NCI-H2171 treated with DMSO at 0.1 percent for 48 hours (cell line): ENCODE measurements around the gene PHF21A.

Experiments used
- DNase-seq: peaks from one replicate; lab custom pipeline; 2025; lab: John Stamatoyannopoulos, UW

PHF21A gene

DNA sequence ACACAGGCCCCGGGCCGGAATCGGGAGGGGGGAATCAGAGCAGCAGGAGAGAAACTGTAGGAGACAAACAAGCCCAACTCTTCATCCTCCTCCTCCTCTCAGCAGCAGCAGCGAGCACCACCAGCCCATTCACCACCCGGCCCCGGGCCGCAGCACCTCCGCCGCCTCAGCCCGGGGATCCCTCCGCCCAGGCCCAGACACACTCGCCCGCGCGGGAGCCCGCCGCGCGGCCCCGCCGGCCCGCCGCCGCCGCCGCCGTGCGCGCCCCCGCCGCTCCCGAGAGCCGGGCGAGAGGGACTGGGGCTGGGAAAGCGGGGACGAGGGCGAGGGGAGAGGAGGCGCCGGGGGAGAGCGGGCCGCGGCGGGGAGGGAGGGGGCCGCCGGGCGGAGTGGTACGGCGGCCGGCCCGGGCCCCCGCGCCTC, at the start of gene PHF21A:
PHF21A (minus strand) TSS at position 154 of the 423 bp plus-strand sequence. CDS start 37,235 bp downstream, outside the sequence.
- DNase-seq = peak; percentile 88

DNA sequence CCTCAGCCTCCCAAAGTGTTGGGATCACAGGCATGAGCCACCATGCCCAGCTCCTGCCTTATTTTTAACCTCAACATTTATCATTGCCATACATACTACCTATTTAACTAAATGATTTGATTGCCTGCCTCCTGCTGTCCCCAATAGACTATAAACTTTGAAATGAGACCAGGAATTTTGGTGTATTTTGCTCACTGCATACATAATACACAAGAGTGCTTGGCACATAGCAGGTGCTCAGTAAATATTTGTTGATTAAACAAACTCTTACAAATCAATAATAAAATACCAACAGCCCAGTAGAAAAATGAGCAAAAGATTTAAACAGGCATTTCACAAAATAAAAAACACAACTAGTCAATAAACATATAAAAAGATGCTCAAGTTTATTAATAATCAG, 49.5 kb upstream of the PHF21A start:
- no peak for DNase-seq

DNA sequence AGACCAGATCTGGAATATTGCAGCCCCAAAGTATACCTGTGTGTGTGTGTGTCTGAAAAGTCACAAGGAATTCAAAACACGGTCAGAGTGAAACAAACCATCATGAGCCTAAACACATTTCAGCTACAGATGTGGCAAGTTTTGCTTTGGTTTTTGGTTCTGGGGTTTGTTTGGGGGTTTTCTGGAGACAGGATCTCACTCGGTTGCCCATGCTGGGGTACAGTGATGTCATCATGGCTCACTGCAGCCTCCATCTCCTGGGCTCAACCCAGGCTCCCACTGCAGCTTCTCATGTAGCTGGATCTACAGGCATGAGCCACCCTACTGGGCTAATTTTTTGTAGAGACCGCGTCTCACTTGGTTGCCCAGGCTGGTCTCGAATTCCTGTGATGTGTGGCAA, 41.4 kb upstream of the PHF21A start:
- DNase-seq = no peak

DNA sequence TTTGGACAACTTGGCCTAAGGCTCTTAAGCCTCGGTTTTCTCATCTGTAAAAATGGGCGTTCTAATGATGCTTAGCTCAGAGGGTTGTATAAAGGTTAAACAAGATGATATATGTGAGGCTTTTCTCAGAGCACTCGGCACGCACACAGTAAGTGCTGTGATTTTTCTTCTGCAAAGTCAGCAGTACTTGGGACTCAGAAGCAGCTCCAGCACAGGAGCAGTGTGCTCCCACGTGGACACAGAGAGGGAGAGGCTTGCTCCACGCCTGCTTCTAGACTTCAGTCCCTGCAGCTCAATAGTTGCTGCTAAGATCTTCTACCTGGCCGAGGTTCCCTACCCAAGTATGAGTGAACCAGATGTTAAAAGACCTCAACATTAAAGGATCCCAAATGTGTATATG, 39.9 kb upstream of the PHF21A start:
- no peak for DNase-seq

DNA sequence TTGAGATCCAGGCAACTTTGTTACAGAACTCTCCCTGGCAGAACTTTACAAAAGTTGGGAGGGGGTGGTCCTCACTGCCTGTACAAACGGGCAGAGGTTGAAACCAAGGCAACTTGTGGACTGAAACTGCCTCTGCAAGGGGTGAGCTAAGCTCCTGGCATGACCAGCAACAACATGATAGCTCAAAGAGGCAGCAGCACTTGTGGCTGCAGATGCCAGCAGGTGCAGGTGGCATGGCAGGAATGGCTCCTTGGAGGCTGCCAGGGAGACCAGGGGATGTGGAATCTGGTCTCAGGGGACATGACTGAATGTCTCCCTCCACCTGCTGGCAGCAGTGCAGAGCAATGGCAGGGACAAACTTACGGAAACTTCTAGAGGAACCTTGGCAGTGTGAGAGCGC, 38.8 kb upstream of the PHF21A start:
- DNase-seq = peak; percentile 27

DNA sequence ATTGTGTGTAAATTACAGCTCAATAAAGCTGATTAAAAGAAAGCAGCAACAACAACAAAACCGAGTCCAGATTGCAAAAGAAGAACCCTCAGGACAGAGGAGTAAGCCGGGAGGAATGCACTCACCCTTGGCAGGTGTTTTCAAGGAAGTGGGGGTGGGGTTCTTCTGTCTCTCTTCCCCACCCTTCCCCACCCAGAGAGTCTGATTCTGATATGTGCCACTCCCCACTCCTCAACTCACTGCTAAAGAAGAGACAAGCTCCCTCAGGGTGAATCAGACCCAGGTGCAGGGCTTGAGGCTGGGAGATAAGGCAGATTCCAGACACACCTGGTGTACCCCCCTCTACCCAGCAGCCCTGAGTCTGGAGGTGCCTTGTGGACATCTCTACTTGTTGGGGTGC, 38.4 kb upstream of the PHF21A start:
- DNase-seq = no peak

DNA sequence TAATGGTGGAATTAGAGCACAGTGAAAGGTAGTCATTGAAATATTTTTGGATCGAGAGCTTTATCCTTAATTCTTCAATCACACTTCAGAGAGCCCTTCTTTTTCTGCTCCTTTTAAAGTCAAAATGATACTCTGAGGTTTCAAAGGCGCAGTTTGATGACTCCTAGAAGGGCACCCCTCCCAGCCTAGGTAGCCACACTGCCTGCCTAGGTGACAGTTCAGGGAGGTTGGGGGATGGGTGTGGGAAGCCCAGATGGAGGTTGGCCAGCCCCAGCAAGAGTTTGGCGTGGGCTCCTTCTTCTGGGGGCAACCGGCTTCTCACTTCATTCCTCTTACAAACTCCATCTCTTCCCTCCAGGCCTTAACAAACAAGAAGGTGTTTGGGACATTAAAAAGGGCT, 28.6 kb upstream of the PHF21A start:
- no peak for DNase-seq

DNA sequence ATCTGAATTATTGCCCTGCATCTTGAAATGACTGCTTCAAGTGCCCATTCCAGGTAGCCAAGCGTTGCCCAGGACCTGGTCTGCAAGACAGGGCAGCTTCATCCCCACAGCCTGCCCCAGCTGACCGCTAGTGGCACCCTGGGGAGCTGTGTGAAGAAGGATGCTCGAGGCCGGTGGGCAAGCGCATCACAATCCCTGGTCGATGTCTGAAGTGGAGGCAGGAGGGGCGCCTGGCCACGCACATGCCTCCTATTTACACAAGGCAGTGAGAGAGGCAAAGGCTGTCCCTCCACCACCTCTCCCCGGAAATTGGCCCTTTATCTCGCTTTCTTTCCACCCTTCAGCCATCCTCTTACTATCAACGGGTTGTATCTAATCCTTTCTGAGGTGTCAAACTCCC, 28.1 kb upstream of the PHF21A start:
- no peak for DNase-seq

DNA sequence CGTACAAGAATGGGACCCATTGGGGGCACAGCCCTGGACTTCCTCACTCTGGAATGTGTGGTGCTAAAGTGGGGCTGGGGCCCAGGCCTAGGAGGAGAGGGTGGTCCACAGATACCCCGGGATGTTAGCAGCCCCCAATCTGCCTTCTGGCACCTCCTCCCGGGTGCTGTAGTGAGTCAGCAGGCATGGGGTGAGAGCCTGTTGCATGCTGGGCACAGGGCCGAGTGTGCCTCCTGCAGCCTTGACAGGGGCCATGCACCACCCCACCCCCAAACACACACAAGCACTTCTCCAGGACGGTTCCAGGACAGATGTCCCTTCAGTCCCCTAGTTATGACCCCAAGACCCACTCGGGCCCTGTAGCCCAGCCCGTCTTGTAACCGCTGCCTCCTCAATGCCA, 23.5 kb upstream of the PHF21A start:
- no peak for DNase-seq

DNA sequence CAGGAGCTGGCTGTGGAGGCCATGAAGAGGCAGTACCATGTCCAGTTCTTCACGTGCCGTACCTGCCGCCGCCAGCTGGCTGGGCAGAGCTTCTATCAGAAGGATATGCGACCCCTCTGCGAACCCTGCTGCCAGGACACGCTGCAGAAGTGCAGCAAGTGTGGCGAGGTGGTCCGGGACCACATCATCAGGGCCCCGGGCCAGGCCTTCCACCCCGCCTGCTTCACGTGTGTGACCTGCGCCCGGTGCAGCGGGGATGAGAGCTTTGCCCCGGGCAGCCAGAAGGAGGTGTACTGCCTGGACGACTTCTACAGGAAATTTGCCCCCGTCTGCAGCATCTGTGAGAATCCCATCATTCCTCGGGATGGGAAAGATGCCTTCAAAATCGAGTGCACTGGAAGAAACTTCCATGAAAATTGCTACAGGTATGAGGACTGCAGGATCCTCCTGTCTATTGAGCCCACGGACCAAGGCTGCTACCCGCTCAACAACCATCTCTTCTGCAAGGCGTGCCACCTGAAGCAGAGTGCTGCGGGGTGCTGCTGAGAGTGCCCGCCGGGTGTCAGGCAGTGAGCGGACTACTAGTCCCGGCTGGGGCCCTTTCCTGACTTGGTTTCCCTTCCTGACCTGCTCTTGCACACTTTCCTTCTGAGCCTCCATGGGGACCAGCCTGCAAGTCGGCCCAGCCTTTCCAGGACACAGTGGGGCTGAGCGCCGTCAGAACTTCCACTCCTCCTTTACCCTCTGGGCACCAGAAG, 22.0 kb upstream of the PHF21A start:
- no peak for DNase-seq

DNA sequence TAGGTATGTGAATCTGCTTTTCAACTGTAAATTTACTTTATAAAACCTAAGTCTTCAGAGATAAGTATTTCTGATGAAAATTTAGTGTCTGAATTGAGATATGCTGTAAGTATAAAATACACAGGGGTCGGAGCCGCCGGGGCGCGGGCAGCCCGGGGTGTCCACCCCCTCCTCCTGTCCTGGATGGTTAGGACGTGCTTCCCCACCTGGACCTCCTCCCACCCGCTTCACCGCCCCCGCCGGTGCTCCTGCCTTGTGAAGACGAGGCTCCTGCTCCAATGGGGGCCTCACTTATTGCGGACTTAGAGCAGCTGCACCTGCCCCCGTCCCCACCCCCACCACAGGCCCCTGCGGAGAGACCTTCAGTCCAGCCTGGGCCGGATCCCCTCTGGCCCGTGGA, 21.3 kb upstream of the PHF21A start:
- no peak for DNase-seq

DNA sequence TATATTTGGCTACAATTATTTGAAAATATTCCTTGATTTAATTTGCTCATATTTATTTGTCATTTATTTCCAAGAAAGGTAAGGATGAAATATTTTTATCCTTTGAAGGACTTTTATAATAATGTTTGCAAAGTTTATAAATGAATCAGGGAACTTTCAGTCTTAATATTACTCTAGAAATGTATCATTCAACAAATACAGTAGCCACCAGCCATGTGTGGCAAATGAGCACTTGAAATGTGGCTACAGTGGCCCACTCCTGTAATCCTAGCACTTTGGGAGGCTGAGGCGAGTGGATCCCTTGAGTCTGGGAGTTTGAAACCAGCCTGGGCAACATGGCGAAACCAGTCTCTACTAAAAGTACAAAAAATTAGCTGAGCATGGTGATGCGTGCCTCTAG, 20.3 kb upstream of the PHF21A start:
- no peak for DNase-seq

DNA sequence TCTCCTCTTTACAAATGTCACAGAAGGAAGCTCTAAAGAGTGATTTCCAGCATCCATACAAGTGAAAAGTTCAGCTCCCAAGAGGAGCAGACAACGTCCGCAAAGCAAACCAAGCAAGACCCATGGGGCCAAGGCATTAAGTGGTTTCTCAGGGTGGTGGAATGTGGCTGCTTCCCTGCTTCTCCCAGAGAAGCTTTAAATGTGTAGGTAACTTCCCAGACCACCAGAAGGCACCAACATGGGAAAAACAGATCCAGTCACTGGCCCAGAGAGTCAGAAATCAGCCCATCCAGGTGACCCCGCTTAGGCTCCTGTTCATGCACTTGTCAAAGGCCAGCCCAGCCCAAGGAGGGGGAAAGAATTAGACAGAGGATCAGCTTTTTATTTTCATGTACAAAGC, 13.3 kb upstream of the PHF21A start:
- no peak for DNase-seq

DNA sequence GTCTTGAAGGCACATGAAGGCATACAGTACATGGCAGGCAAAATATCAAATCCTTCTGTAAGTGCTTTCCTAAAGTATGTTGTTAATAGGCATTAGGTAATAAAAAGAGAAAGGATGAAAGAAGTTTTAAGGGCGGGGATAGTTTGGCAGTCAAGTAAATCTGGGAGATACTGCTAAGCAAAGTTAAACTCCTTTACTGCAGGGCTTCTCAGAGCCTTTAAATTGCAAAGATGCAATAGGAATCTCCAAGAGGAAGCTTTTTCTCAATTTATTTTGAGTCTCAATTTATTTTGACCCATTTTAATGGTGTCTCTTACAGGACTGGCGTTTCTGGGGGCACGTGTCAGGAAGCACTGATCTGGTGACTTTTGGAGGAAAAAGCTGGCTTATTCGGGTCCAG, 12.8 kb upstream of the PHF21A start:
- no peak for DNase-seq

DNA sequence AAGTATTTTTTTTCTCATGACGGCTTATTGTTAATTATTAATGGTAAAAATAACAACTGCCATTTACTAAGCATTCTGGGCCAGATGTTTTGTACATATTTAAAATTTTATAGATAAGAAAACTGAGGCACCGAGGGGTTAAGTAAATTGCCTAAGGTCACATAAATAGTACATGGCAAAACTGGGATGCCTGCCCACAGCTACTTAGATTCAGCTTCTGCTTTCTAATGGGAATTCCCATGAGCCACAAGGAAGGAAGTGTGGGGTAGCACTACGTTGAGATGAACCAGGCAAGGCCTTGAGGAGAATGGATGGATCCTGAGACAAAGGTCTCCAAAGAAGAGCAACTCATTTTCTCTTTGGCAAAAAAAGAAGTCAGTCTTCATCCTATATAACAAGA, 11.9 kb upstream of the PHF21A start:
- DNase-seq = no peak

DNA sequence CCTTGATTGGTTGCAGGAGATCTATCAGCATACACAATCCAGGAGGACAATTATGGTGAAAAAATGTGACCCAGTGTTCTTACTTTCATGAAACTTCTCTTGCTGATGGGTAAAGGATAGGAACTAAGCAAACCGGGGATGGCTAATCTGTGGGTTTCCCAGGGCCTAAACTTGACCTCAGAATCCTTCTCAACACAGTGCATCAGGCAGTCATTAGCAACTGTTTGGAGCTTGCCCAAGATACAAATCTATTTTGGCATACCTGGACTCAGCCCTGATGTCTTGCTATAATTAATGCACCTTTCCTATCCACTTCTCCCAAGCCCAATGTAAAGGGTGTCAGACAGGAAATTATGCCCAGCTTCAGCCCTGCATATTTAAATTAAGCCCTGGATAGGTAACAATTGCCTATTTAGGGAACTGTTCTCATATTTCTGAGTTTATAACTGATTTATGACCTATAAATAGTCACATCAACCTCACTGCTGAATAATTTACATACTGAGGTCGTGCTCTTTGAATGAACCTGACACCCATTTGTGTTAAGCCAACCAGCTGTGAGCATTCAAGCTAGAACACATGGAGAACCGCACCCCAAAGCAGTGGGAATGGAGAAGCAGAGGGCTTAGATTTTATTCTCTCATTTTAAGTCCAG, 9.2 kb upstream of the PHF21A start:
- no peak for DNase-seq

DNA sequence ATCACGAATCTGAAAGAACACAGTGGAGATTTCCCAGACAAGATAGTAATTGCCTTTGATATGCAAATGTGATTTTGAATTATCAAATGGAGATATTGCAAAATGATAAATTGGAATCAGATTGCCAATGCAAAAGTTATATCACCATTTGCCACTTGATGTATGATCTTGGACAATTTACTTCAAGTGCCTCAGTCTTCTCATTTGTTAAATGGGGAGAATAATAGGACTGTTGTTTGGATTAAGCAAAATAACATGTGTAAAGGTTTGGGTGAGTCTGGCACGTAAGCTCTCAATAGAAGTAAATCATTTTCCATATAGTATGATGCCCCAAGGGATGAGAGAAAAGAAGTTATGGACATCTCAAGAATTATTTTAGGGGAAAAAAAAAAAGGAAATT, 7.9 kb upstream of the PHF21A start:
- DNase-seq = no peak

DNA sequence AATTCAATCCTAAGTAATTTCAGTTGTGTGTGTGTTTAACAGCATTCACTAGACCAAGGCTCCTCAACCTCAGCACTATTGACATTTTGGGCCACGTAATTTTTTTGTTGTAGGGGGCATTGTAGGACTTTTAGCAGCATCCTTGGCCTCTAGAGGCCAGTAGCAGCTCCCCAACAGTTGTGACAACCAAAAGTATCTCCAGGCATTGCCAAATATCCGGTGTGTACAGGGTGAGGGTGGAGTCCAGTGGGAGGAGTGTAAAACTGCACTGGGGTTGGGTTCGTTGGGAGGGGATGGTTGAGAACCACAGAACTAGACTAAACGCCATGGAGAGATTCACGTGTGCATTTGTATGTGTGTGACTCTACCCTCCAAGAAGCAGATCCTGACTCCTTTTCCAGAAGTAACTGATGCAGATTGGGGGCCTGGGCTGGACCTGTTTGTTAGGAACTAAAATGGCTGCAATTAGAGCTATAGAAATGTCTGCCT, 5.9 kb upstream of the PHF21A start:
- no peak for DNase-seq

DNA sequence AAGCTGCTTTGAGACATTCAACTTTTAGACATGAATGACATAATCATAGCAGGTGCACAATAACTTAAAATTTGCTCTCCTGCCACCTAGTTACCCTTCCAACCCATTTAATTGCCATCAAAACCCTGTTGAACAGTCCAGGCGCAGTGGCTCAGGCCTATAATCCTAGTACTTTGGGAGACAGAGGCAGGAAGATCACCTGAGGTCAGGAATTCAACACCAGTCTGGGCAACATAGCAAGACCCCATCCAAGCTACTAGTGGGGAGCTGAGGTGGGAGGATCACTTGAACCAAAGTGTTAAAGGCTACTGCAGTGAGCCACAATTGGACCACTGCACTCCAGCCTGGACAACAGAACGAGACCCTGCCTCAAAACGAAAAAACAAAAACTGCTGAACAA, 4.0 kb upstream of the PHF21A start:
- DNase-seq = no peak

DNA sequence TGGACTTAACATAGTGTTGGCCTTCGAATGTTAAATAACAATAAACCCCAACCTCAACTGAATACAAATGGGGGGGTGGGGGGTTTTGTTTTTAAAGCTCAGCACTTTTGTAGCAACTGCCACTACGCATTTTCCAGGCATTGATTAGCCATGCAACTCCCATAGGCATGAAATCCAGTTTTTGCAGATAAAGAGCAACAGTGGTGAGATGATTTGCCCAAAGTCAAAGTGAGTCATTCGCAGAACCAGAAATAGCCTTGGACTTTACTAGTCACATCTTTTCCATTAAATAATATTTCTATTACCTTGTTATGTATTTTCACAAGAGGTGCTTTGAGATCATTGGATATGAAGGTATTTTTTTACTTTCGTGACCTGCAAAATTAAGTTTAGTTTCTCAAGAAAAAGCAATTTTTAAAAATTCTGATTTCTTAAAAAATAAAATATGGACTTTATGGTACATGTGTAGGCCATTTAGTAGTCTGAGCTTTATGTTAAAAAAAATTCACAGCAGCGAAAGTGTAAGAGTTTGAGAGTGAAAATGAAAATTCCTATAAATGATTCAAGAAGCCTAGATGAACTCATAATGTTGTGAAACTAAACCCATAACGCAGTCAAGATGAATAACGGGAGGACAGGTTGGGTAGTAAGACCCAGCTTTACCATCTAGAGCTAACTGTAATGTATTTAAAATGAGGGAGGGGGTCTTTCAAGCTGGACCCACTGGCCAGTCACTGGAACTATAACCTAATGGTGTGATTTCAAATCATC, 1.9 kb upstream of the PHF21A start:
- no peak for DNase-seq

DNA sequence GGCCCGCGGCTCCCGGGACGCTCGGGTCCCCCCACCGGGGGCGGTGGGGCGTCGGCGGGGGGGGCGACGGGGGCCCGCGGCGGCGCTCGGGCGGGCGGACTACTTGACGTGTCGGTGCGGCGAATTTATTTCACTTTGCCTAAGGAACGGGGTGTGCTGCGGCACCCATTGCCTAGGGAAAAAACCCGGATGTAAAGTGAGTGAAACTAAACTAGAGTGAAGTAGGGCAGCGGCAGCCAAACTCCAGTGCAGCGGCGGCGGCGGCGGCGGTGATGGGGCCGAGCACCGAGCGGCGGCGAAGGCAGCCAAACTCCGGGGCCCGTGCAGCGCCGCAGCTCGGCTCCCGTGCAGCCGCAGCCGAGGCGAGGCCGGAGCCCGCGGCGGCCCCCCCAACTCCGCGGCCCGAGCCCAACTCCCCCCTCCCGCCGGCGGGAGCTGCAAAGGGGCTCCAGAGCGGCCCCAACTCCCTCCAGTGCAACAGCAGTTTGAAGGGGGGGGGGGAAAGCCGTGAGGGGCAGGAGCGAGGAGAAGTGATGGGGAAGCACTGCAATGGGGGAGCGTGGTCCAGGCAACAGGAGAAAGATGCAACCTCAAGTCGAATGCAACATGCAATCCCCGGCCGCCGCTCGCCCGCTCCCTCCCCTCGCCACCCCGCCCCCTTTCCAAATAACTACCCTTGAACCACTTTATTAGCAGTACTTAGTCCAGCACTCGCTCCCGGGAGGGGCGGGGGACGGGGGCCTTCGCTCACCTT, 647 bp upstream of the PHF21A start:
- peak; percentile 89 for DNase-seq
